ENCODE results near the gene FGFR2.

DNA sequence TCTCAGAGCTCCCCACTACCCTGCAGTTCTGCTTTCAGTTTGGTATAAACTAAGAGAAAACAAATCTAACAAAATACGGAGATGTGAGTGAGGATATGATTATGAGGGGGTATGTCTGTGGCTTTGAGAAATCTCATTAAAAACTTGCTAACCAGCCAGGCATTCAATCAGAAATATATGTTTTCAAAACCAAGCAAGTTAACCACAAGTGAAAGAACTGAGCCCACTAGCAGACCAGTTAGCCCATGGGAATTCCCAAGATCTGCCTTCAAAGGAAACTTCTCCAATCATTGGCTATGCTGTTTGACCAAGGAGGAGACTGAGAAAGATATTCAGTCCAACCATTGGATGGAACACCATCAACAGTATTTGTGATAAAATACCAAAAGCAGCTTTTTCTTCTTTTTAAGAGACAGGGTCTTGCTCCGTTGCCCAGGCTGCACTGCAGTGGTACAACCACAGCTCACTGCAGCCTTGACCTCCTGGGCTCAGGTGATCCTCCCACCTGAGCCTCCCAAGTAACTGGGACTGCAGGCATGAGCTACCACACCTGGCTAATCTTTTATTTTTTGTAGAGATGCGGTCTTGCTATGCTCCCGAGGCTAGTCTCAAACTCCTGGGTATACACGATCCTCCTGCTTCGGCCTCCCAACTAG lies 41.2 kb downstream of the FGFR2 start:
- TF ChIP-seq, protein P1, sequence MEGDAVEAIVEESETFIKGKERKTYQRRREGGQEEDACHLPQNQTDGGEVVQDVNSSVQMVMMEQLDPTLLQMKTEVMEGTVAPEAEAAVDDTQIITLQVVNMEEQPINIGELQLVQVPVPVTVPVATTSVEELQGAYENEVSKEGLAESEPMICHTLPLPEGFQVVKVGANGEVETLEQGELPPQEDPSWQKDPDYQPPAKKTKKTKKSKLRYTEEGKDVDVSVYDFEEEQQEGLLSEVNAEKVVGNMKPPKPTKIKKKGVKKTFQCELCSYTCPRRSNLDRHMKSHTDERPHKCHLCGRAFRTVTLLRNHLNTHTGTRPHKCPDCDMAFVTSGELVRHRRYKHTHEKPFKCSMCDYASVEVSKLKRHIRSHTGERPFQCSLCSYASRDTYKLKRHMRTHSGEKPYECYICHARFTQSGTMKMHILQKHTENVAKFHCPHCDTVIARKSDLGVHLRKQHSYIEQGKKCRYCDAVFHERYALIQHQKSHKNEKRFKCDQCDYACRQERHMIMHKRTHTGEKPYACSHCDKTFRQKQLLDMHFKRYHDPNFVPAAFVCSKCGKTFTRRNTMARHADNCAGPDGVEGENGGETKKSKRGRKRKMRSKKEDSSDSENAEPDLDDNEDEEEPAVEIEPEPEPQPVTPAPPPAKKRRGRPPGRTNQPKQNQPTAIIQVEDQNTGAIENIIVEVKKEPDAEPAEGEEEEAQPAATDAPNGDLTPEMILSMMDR (IDR thresholded peaks at IDR 0.05; ENCODE audit: low read depth, low read length, poor library complexity, severe bottlenecking): no peak
- no peak for TF ChIP-seq EZH2phosphoT487 (IDR thresholded peaks at IDR 0.05; ENCODE audit: borderline replicate concordance, low read length)
